ENCODE data around the gene TNS3. TPM values are rescaled to one million over a fixed set of nuclear protein-coding genes. Genes with fewer than 3 reads are reported as not detected.

Gene TNS3
- total RNA-seq, 8 experiments from 2014 or later, result 2.6 to 49.9 (median 8.7) TPM

DNA sequence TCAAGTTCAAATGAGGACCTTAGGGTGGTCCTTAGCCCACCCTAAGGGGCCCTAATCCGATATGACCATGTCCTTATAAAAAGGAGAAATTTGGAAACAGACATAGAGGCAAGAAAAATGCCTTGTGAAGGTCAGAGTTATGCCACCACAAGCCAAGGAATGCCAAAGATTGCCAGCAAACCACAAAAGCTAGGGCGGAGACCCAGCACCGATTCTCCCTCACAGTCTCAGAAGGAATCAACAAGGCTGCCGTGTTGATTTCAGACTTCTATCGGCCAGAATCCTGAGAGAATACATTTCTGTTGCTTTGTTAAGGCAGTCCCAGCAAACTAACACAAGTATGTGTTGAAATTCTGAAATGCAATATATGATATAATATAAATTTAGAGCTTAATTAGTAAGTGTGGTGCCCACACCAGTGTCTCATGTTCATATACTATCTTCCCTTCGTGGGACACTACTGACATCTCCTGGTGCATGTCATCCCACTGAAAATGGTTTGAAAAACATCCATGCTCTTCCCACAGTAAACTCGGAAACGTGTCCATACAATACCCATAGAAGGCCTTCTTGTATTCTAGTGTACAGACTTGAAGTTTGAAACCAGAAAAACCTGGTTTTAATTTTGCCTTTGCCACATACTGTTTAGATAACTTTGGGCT lies 349.0 kb downstream of the TNS3 start:
- 47 to 100% (median 86%) methylated on average over 1 to 8 of the region's 8 CpGs; no CpG with 5 or more reads in 1 of the 10 experiments for WGBS, 10 experiments
- ATAC-seq (replicated peaks in 6 of 8), result no peak
- in situ Hi-C loops (cut with MboI; ENCODE audit: low pct_unique_long_range_greater_than_20kb in 2 of 9, low sequenced_read_pairs in 9 of 9, unreplicated experiment in 9 of 9), result no loop called here
- H3K27ac ChIP-seq, result no peak overlapping the region
- no peaks in the 10 kb centered on the region for H3K4me1 ChIP-seq (replicated peaks in 1 of 2)
- no peak overlapping the region for H3K4me3 ChIP-seq

GRCh38 chr7:47231627-47232026 lies 350.3 kb downstream of the TNS3 start:
- ATAC-seq (replicated peaks in 6 of 8), result no peak
- Histone ChIP-seq H3K4me3 (no peak overlapping the region), H3K27ac (no peak overlapping the region), H3K4me1 (replicated peaks in 1 of 2) (no peaks in the 10 kb centered on the region)
- WGBS, 10 experiments, result 89 to 100% (median 100%) methylated on average over 1 of the region's 1 CpG; no CpG with 5 or more reads in 7 of the 10 experiments
- in situ Hi-C loops (cut with MboI; ENCODE audit: low pct_unique_long_range_greater_than_20kb in 2 of 9, low sequenced_read_pairs in 9 of 9, unreplicated experiment in 9 of 9), result no loop called here

DNA sequence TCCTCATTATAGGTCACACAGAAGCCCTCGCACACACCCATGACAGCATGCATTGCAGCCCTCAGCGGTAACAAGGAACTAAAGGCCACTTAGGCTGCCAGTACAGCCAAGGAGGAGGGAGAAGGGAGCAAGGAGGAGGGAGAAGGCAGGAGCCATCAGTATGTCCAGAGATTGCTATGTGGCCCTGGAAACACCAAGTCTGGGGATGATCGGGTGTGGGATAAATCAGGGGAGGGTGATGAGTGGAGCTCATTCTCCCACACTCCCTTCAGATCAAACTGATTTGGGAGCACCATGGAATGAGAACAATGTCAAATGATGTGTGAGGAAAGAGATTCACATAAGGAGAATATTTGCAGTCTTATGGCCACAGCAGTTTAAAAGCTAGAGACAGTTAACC lies 350.9 kb downstream of the TNS3 start:
- Histone ChIP-seq H3K27ac (no peak overlapping the region), H3K4me3 (no peak overlapping the region), H3K4me1 (replicated peaks in 1 of 2) (no peaks in the 10 kb centered on the region)
- WGBS, 10 experiments, result 56 to 100% (median 80%) methylated on average over 1 to 3 of the region's 3 CpGs; no CpG with 5 or more reads in 5 of the 10 experiments
- ATAC-seq (replicated peaks in 6 of 8), result peak in 1 of 8 experiments; percentile 19
- in situ Hi-C loops (cut with MboI; ENCODE audit: low pct_unique_long_range_greater_than_20kb in 2 of 9, low sequenced_read_pairs in 9 of 9, unreplicated experiment in 9 of 9), result no loop called here

DNA sequence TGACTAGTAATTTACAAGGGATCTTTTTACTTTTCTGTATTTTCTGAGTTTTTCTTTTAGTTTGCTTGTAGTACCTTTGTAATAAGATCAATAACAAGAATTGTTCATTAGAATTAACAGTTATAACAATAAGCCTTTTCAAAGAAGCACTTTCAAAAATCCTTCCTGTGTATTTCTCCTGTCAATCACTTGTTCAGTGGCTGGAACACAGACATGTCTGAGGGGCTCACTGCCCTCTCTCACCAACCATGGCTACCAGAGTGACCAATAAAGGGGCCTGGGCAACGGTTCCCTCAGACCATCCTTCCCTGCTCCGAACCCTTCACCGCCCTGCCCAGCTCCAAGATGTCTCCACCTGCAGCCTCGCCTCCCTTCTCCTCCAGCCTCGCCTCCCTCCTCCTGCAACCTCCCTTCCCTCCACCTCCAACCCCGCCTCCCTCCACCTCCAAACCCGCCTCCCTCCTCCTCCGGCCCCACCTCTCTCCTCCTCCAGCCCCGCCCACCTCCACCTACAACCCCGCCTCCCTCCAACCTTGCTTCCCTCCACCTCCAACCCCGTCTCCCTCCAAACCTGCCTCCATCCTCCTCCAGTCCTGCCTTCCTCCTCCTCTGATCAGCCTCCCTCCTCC lies 353.4 kb downstream of the TNS3 start:
- no peaks in the 10 kb centered on the region for H3K4me1 ChIP-seq (replicated peaks in 1 of 2)
- in situ Hi-C loops (cut with MboI; ENCODE audit: low pct_unique_long_range_greater_than_20kb in 2 of 9, low sequenced_read_pairs in 9 of 9, unreplicated experiment in 9 of 9), result no loop called here
- H3K27ac ChIP-seq, result no peak overlapping the region
- WGBS, 10 experiments, result 80 to 100% (median 94%) methylated on average over 1 to 3 of the region's 11 CpGs; no CpG with 5 or more reads in 7 of the 10 experiments
- no peak for ATAC-seq (replicated peaks in 6 of 8)
- no peak overlapping the region for H3K4me3 ChIP-seq

- H3K4me3 ChIP-seq, result no peak overlapping the region
- in situ Hi-C loops (cut with MboI; ENCODE audit: low pct_unique_long_range_greater_than_20kb in 2 of 9, low sequenced_read_pairs in 9 of 9, unreplicated experiment in 9 of 9), result no loop called here
Measured at GRCh38 chr7:47227762-47228177, 354.1 kb downstream of the TNS3 start.

DNA sequence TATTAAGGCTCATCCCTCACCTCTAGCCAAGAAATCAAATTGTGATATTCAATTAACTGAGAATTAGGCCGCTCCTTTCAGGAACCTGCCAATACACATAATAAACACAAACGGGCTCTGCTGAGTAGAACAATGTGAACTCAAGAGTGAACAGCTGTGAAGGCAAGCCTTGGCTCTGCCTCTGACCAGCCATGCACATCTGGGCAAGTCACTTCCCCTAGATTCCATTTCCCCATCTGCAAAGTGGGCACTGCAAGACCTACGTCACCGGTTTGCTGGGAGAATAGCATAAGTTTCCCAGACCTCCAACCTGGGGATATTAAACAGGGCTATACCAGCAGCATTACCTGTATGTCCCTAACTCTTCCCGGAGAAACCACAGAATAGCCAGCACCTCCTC lies 355.2 kb downstream of the TNS3 start:
- Histone ChIP-seq H3K4me3 (no peak overlapping the region), H3K4me1 (replicated peaks in 1 of 2) (no peaks in the 10 kb centered on the region), H3K27ac (no peak overlapping the region)
- in situ Hi-C loops (cut with MboI; ENCODE audit: low pct_unique_long_range_greater_than_20kb in 2 of 9, low sequenced_read_pairs in 9 of 9, unreplicated experiment in 9 of 9), result no loop called here
- ATAC-seq (replicated peaks in 6 of 8), result no peak
- 63 to 100% (median 83%) methylated on average over 1 to 4 of the region's 5 CpGs; no CpG with 5 or more reads in 4 of the 10 experiments for WGBS, 10 experiments

More at GRCh38 chr7:47227762-47228177, 354.1 kb downstream of the TNS3 start:
- H3K27ac ChIP-seq, result no peak overlapping the region
- ATAC-seq (replicated peaks in 6 of 8), result peak in 7 of 8 experiments; percentile 72 to 100 (median 92)
- WGBS, 10 experiments, result 0 to 79% (median 27%) methylated on average over 1 to 2 of the region's 6 CpGs; no CpG with 5 or more reads in 4 of the 10 experiments
- no peaks in the 10 kb centered on the region for H3K4me1 ChIP-seq (replicated peaks in 1 of 2)

GRCh38 chr7:47225387-47226131 lies 356.4 kb downstream of the TNS3 start:
- in situ Hi-C loops (cut with MboI; ENCODE audit: low pct_unique_long_range_greater_than_20kb in 2 of 9, low sequenced_read_pairs in 9 of 9, unreplicated experiment in 9 of 9), result no loop called here
- WGBS, 10 experiments, result 20 to 100% (median 83%) methylated on average over 1 to 3 of the region's 3 CpGs; no CpG with 5 or more reads in 3 of the 10 experiments
- Histone ChIP-seq H3K4me1 (replicated peaks in 1 of 2) (no peaks in the 10 kb centered on the region), H3K4me3 (no peak overlapping the region), H3K27ac (no peak overlapping the region)
- ATAC-seq (replicated peaks in 6 of 8), result no peak
